ENCODE data around the gene PRR33.
A peak's percentile ranks its signal among the peaks of the same experiment; 100 is the strongest.

Gene PRR33

GRCh38 chr11:1919391-1920127 lies 27.9 kb upstream of the PRR33 start, which contains the start of gene TNNT3:
TNNT3 (plus strand) TSS chr11:1919703; CDS start chr11:1922875, 3,172 bp downstream.
- H4K20me1 ChIP-seq (ENCODE audit: insufficient read depth, low read length) = peaks cover 4% of the 10 kb centered on the region; the same call in 1 of the 2 replicates
- H3K79me2 ChIP-seq (ENCODE audit: low read length) = no peaks in the 10 kb centered on the region
- H3K27me3 ChIP-seq (ENCODE audit: low read depth, low read length) = peaks cover 22% of the 10 kb centered on the region; the same call in 1 of the 2 replicates
- H3K9me3 ChIP-seq (ENCODE audit: insufficient read depth, low read length) = no peaks in the 10 kb centered on the region
- no peak within 1 kb of the TSS for H3K4me3 ChIP-seq (ENCODE audit: low read length)
- H3K9ac ChIP-seq (ENCODE audit: low read length) = no peak within 1 kb of the TSS
- TF ChIP-seq, protein P1, sequence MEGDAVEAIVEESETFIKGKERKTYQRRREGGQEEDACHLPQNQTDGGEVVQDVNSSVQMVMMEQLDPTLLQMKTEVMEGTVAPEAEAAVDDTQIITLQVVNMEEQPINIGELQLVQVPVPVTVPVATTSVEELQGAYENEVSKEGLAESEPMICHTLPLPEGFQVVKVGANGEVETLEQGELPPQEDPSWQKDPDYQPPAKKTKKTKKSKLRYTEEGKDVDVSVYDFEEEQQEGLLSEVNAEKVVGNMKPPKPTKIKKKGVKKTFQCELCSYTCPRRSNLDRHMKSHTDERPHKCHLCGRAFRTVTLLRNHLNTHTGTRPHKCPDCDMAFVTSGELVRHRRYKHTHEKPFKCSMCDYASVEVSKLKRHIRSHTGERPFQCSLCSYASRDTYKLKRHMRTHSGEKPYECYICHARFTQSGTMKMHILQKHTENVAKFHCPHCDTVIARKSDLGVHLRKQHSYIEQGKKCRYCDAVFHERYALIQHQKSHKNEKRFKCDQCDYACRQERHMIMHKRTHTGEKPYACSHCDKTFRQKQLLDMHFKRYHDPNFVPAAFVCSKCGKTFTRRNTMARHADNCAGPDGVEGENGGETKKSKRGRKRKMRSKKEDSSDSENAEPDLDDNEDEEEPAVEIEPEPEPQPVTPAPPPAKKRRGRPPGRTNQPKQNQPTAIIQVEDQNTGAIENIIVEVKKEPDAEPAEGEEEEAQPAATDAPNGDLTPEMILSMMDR (IDR thresholded peaks at IDR 0.05; ENCODE audit: low read depth, low read length) = no peak
- TF ChIP-seq EZH2phosphoT487 (IDR thresholded peaks at IDR 0.05; ENCODE audit: low read depth) = no peak
- no peaks in the 10 kb centered on the region for H3K36me3 ChIP-seq (replicated peaks; ENCODE audit: low read depth, low read length)
- H2AFZ ChIP-seq (ENCODE audit: low read depth, low read length) = no peak within 1 kb of the TSS
- H3K27ac ChIP-seq (ENCODE audit: low read length) = no peak within 1 kb of the TSS
- H3K4me2 ChIP-seq (ENCODE audit: low read length) = no peak within 1 kb of the TSS
- no peaks in the 10 kb centered on the region for H3K4me1 ChIP-seq (ENCODE audit: low read length)

DNA sequence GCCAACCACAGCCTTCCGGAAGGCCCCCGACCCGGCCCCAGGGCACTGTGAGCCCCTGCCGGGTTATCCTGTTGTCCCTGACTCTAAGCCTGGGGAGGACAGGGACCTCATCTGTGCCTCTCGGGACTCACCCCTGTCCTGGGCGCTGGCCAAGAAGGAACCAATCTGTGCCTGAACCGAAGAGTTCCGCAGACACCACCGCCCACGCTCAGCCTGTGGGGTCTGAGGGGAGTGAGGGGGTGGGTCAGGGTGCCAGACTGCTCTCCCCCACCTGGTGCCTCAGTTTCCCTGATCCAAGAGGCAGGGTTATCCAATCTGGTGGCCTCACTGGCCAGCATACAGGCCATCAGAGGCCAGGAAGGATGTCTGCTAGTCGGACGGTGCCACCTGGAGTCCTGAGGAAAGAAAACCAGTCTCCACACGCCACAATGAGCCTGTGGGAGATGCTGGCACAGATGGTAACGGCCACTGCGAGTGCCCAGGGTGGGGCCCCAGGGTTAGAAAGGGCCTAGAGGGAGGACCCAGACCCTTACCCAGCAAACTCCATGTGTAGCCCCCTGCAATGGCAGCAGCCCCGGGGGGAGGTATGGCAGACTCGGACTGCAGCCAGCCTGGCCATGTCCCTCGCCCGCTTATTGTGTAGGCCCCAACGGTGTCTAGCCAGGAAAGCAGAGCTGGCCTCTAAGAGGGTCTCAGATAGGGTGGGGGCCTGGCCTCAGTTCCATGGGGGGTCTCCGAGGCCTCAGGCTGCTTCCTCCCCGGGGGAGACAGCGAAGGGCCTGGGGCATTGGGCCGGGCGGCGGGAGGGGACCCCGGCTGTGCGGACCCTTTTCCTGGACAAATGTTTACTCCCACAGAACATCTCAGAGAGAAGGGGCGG lies 27.0 kb upstream of the PRR33 start:
- H3K4me2 ChIP-seq (ENCODE audit: low read length) = no peak overlapping the region
- H2AFZ ChIP-seq (ENCODE audit: low read depth, low read length) = no peak overlapping the region
- TF ChIP-seq, protein P1 (IDR thresholded peaks at IDR 0.05; ENCODE audit: low read depth, low read length) = peak; percentile 38
- TF ChIP-seq EZH2phosphoT487 (IDR thresholded peaks at IDR 0.05; ENCODE audit: low read depth) = no peak
- H3K79me2 ChIP-seq (ENCODE audit: low read length) = no peaks in the 10 kb centered on the region
- no peak overlapping the region for H3K4me3 ChIP-seq (ENCODE audit: low read length)
- no peaks in the 10 kb centered on the region for H3K4me1 ChIP-seq (ENCODE audit: low read length)
- H3K9me3 ChIP-seq (ENCODE audit: insufficient read depth, low read length) = no peaks in the 10 kb centered on the region
- H3K9ac ChIP-seq (ENCODE audit: low read length) = no peak overlapping the region
- H4K20me1 ChIP-seq (ENCODE audit: insufficient read depth, low read length) = peaks cover 4% of the 10 kb centered on the region; the same call in 1 of the 2 replicates
- H3K36me3 ChIP-seq (replicated peaks; ENCODE audit: low read depth, low read length) = no peaks in the 10 kb centered on the region
- no peak overlapping the region for H3K27ac ChIP-seq (ENCODE audit: low read length)
- H3K27me3 ChIP-seq (ENCODE audit: low read depth, low read length) = peaks cover 17% of the 10 kb centered on the region; the same call in 1 of the 2 replicates

- H3K9ac ChIP-seq (ENCODE audit: low read length) = no peak overlapping the region
- peaks cover 4% of the 10 kb centered on the region; the same call in 1 of the 2 replicates for H4K20me1 ChIP-seq (ENCODE audit: insufficient read depth, low read length)
- no peaks in the 10 kb centered on the region for H3K79me2 ChIP-seq (ENCODE audit: low read length)
Measured at GRCh38 chr11:1917523-1918435, 26.1 kb upstream of the PRR33 start.

More at GRCh38 chr11:1917523-1918435, 26.1 kb upstream of the PRR33 start:
- Histone ChIP-seq H2AFZ (ENCODE audit: low read depth, low read length) (no peak overlapping the region), H3K27ac (ENCODE audit: low read length) (no peak overlapping the region), H3K27me3 (ENCODE audit: low read depth, low read length) (peaks cover 14% of the 10 kb centered on the region; the same call in 1 of the 2 replicates), H3K4me1 (ENCODE audit: low read length) (no peaks in the 10 kb centered on the region), H3K4me3 (ENCODE audit: low read length) (no peak overlapping the region), H3K9me3 (ENCODE audit: insufficient read depth, low read length) (no peaks in the 10 kb centered on the region), H3K4me2 (ENCODE audit: low read length) (no peak overlapping the region), H3K36me3 (replicated peaks; ENCODE audit: low read depth, low read length) (no peaks in the 10 kb centered on the region)
- TF ChIP-seq, protein P1 (IDR thresholded peaks at IDR 0.05; ENCODE audit: low read depth, low read length) = peak; percentile 27
- no peak for TF ChIP-seq EZH2phosphoT487 (IDR thresholded peaks at IDR 0.05; ENCODE audit: low read depth)

All from OCI-LY3 (cell line).